Measurements from ENCODE around the gene EEF2K.
"Not testable (repeated sequence)": the region's sequence is repeated elsewhere in the genome, so short reads cannot be mapped to it uniquely, and the experiment has no call there.

DNA sequence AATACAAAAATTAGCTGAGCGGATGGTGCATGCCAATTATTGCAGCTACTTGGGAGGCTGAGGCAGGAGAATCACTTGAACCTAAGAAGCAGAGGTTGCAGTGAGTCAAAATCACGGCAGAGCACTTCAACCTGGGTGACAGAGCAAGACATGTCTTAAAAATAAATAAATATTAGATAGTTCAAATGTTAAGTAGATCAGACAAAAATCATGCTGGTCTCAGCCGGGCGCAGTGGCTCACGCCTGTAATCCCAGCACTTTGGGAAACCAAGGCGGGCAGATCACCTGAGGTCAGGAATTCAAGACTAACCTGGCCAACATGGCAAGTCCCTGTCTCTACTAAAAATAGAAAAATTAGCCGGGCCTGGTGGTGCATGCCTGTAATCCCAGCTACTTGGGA, 95.3 kb downstream of the EEF2K start:
- not testable (repeated sequence) for TF ChIP-seq POLR2AphosphoS2 (IDR thresholded peaks at IDR 0.05; ENCODE audit: low read depth, low read length); ZNF24 (IDR thresholded peaks at IDR 0.05); LBX2 (CRISPR knock-in tag; IDR thresholded peaks at IDR 0.05; ENCODE audit: borderline replicate concordance); ZSCAN21 (CRISPR knock-in tag; IDR thresholded peaks at IDR 0.05; ENCODE audit: borderline replicate concordance); TCF12 (IDR thresholded peaks at IDR 0.05); TCF12 (CRISPR knock-in tag; IDR thresholded peaks at IDR 0.05); ZSCAN30 (CRISPR knock-in tag; IDR thresholded peaks at IDR 0.05); NR2C2 (CRISPR knock-in tag; IDR thresholded peaks at IDR 0.05; ENCODE audit: borderline replicate concordance); RXRA (CRISPR knock-in tag; IDR thresholded peaks at IDR 0.05); PBX3 (CRISPR knock-in tag; IDR thresholded peaks at IDR 0.05; ENCODE audit: borderline replicate concordance); ATRX (CRISPR knock-in tag; IDR thresholded peaks at IDR 0.05; ENCODE audit: borderline replicate concordance); ZNF274 (CRISPR knock-in tag; IDR thresholded peaks at IDR 0.05); ZKSCAN1 (IDR thresholded peaks at IDR 0.05; ENCODE audit: low read length); MIXL1 (CRISPR knock-in tag; IDR thresholded peaks at IDR 0.05)
- TF ChIP-seq, protein P1, sequence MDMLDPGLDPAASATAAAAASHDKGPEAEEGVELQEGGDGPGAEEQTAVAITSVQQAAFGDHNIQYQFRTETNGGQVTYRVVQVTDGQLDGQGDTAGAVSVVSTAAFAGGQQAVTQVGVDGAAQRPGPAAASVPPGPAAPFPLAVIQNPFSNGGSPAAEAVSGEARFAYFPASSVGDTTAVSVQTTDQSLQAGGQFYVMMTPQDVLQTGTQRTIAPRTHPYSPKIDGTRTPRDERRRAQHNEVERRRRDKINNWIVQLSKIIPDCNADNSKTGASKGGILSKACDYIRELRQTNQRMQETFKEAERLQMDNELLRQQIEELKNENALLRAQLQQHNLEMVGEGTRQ (IDR thresholded peaks at IDR 0.05; ENCODE audit: low read depth, low read length): not testable (repeated sequence)
- TF ChIP-seq, protein P1 (CRISPR knock-in tag; IDR thresholded peaks at IDR 0.05; ENCODE audit: borderline replicate concordance): not testable (repeated sequence)

Measured in HepG2 (cell line).